ENCODE results near the gene GNA12.

GNA12 gene

GRCh38 chr7:2795906-2796305 is 48.2 kb downstream of the GNA12 start:
- Histone ChIP-seq H3K27ac (ENCODE audit: low read length) (no peak overlapping the region), H3K36me3 (replicated peaks; ENCODE audit: insufficient read depth, low read length) (no peaks in the 10 kb centered on the region)

GRCh38 chr7:2794836-2795636 is 49.1 kb downstream of the GNA12 start:
- Histone ChIP-seq H4K20me1 (ENCODE audit: insufficient read depth, low read length) (no peaks in the 10 kb centered on the region), H3K9me3 (replicated peaks; ENCODE audit: insufficient read depth, low read length) (no peaks in the 10 kb centered on the region), H3K9me2 (replicated peaks; ENCODE audit: insufficient read depth, low read length) (no peaks in the 10 kb centered on the region), H3K4me1 (ENCODE audit: low read length) (no peaks in the 10 kb centered on the region), H3K79me2 (ENCODE audit: low read length) (peaks cover 8% of the 10 kb centered on the region; the same call in 1 of the 2 replicates), H3K27me3 (replicated peaks; ENCODE audit: insufficient read depth, low read length) (no peaks in the 10 kb centered on the region), H3F3A (ENCODE audit: insufficient read depth, low read length) (no peaks in the 10 kb centered on the region), H3K27ac (ENCODE audit: low read length) (no peak overlapping the region), H3K9ac (ENCODE audit: low read length) (no peak overlapping the region), H3K4me2 (ENCODE audit: low read depth, low read length) (no peak overlapping the region), H3K4me3 (ENCODE audit: low read length) (no peak overlapping the region), H2AFZ (ENCODE audit: low read length) (no peak overlapping the region), H3K36me3 (replicated peaks; ENCODE audit: insufficient read depth, low read length) (no peaks in the 10 kb centered on the region)
- TF ChIP-seq CTCF (IDR thresholded peaks at IDR 0.05; ENCODE audit: low read length) (no peak), EZH2 (optimal IDR thresholded peaks at IDR 0.05; ENCODE audit: low read depth, low read length) (no peak), EZH2phosphoT487 (IDR thresholded peaks at IDR 0.05; ENCODE audit: low read length) (no peak)
- DNase-seq: no peak

More at GRCh38 chr7:2795906-2796305, 48.2 kb downstream of the GNA12 start:
- H3K9me3 ChIP-seq (replicated peaks; ENCODE audit: insufficient read depth, low read length): no peaks in the 10 kb centered on the region
- no peaks in the 10 kb centered on the region for H3K9me2 ChIP-seq (replicated peaks; ENCODE audit: insufficient read depth, low read length)
- H3K27me3 ChIP-seq (replicated peaks; ENCODE audit: insufficient read depth, low read length): no peaks in the 10 kb centered on the region
- no peaks in the 10 kb centered on the region for H3K4me1 ChIP-seq (ENCODE audit: low read length)
- no peak for DNase-seq
- no peaks in the 10 kb centered on the region for H3F3A ChIP-seq (ENCODE audit: insufficient read depth, low read length)
- H2AFZ ChIP-seq (ENCODE audit: low read length): no peak overlapping the region
- no peak for TF ChIP-seq CTCF (IDR thresholded peaks at IDR 0.05; ENCODE audit: low read length)
- TF ChIP-seq EZH2 (optimal IDR thresholded peaks at IDR 0.05; ENCODE audit: low read depth, low read length): no peak
- no peak for TF ChIP-seq EZH2phosphoT487 (IDR thresholded peaks at IDR 0.05; ENCODE audit: low read length)
- H3K9ac ChIP-seq (ENCODE audit: low read length): no peak overlapping the region
- H3K4me3 ChIP-seq (ENCODE audit: low read length): no peak overlapping the region
- peaks cover 11% of the 10 kb centered on the region; the same call in 1 of the 2 replicates for H3K79me2 ChIP-seq (ENCODE audit: low read length)
- H3K4me2 ChIP-seq (ENCODE audit: low read depth, low read length): no peak overlapping the region
- H4K20me1 ChIP-seq (ENCODE audit: insufficient read depth, low read length): no peaks in the 10 kb centered on the region

GRCh38 chr7:2792856-2793487 is 51.1 kb downstream of the GNA12 start:
- no peaks in the 10 kb centered on the region for H3K36me3 ChIP-seq (replicated peaks; ENCODE audit: insufficient read depth, low read length)
- no peaks in the 10 kb centered on the region for H3K9me3 ChIP-seq (replicated peaks; ENCODE audit: insufficient read depth, low read length)
- H3K27me3 ChIP-seq (replicated peaks; ENCODE audit: insufficient read depth, low read length): no peaks in the 10 kb centered on the region
- no peaks in the 10 kb centered on the region for H4K20me1 ChIP-seq (ENCODE audit: insufficient read depth, low read length)
- no peaks in the 10 kb centered on the region for H3K4me1 ChIP-seq (ENCODE audit: low read length)
- H3K9ac ChIP-seq (ENCODE audit: low read length): no peak overlapping the region
- H3K4me3 ChIP-seq (ENCODE audit: low read length): no peak overlapping the region
- no peak overlapping the region for H3K27ac ChIP-seq (ENCODE audit: low read length)
- no peaks in the 10 kb centered on the region for H3F3A ChIP-seq (ENCODE audit: insufficient read depth, low read length)
- H3K4me2 ChIP-seq (ENCODE audit: low read depth, low read length): no peak overlapping the region
- H3K79me2 ChIP-seq (ENCODE audit: low read length): peaks cover 8% of the 10 kb centered on the region; the same call in 1 of the 2 replicates
- no peak overlapping the region for H2AFZ ChIP-seq (ENCODE audit: low read length)
- no peak for DNase-seq
- TF ChIP-seq CTCF (IDR thresholded peaks at IDR 0.05; ENCODE audit: low read length) (no peak), EZH2 (optimal IDR thresholded peaks at IDR 0.05; ENCODE audit: low read depth, low read length) (no peak), EZH2phosphoT487 (IDR thresholded peaks at IDR 0.05; ENCODE audit: low read length) (no peak)
- no peaks in the 10 kb centered on the region for H3K9me2 ChIP-seq (replicated peaks; ENCODE audit: insufficient read depth, low read length)

Data from MM.1S (cell line).